Femur (tissue), 1 donor: ENCODE measurements around the gene TEX101.

Experiments
- DNase-seq: peaks from one replicate; pipeline ENCODE4 v3.0.0-alpha.2; 2017

Gene TEX101

GRCh38 chr19:43450545-43450997 is 35.9 kb downstream of the TEX101 start:
- no peak for DNase-seq

- no peak for DNase-seq
These were observed 37.9 kb downstream of the TEX101 start for GRCh38 chr19:43452582-43452981.

GRCh38 chr19:43454031-43454430 is 39.3 kb downstream of the TEX101 start:
- no peak for DNase-seq

- no peak for DNase-seq
These were observed 40.8 kb downstream of the TEX101 start for GRCh38 chr19:43455321-43456113.

GRCh38 chr19:43457809-43458208 is 43.1 kb downstream of the TEX101 start:
- DNase-seq: no peak

GRCh38 chr19:43460362-43461016 is 45.8 kb downstream of the TEX101 start:
- DNase-seq: no peak

- no peak for DNase-seq
These were observed 46.6 kb downstream of the TEX101 start for GRCh38 chr19:43461303-43461702.

GRCh38 chr19:43462383-43462782 is 47.7 kb downstream of the TEX101 start:
- no peak for DNase-seq

- no peak for DNase-seq
These were observed 48.2 kb downstream of the TEX101 start for GRCh38 chr19:43462785-43463380.

GRCh38 chr19:43463381-43464133 is 48.9 kb downstream of the TEX101 start:
- peak; percentile 97 for DNase-seq

GRCh38 chr19:43464134-43464775 is 49.6 kb downstream of the TEX101 start:
- no peak for DNase-seq

GRCh38 chr19:43465468-43466120 is 50.9 kb downstream of the TEX101 start, which contains the start of gene LYPD3:
Gene LYPD3, minus strand, starts transcription at chr19:43465608. Its CDS starts 37 bp downstream, at chr19:43465571.
- peak; percentile 42 for DNase-seq

GRCh38 chr19:43466793-43467192 is 52.1 kb downstream of the TEX101 start:
- DNase-seq: no peak

- no peak for DNase-seq
These were observed 52.6 kb downstream of the TEX101 start for GRCh38 chr19:43467276-43467675.

GRCh38 chr19:43467730-43468129 is 53.0 kb downstream of the TEX101 start:
- no peak for DNase-seq
